IPS-18c (cell line): ENCODE measurements around the gene ZNF837.
A peak's percentile ranks its signal among the peaks of the same experiment; 100 is the strongest.

ENCODE experiments used
- H3K4me3 ChIP-seq: 2 replicates; pipeline ENCODE4 v1.7.0; 2013; ENCODE audit warnings: low read depth, mild to moderate bottlenecking, low read length, moderate library complexity; ENCODE audit not compliant: insufficient read depth
- H3K9me3 ChIP-seq: one replicate; pipeline ENCODE4 v1.6.1; 2013; ENCODE audit warnings: mild to moderate bottlenecking, low read length, moderate library complexity; ENCODE audit not compliant: control insufficient read depth, insufficient read depth

ZNF837 gene

DNA sequence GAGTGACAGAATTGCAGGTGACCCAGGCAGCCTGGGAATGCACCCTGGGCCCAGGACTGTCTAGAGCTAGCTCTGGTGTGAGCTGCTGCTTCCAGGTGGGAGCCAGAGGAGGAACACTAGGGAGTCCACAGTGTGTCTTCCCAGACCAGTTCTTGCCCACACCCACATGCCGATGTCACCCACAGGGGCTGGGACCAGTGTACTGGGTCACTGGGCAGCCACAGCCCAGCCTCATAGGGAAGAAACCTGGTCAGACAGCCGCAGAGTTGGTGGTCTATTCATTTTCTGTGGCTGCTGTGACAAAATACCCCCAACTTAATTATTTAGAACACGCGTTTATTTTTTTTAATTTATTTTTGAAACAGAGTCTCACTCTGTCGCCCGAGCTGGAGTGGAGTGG lies 17.7 kb upstream of the ZNF837 start:
- no peak overlapping the region for H3K4me3 ChIP-seq

DNA sequence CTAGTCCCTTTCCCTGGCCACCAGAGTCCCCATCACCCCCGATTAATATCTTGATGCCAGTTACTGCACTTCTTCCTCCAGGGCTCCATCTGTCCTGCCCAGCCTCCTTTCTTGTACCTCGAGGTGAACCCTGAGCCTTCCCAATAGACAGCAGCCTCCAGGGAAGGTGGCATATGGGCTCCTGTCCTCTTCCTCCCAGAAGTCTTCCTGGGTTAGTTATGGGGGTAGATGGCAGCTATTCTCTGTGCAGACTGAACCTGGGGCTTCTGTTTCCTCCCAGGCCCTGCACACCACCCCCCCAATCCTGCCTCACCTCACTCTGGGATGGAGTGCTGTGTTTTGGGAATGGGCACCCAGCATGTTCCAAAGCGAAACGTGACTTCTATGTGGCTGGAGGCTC lies 17.3 kb upstream of the ZNF837 start:
- no peak overlapping the region for H3K4me3 ChIP-seq
- no peaks in the 10 kb centered on the region for H3K9me3 ChIP-seq

More for the DNA sequence above, 17.7 kb upstream of the ZNF837 start:
- H3K9me3 ChIP-seq, result no peaks in the 10 kb centered on the region

DNA sequence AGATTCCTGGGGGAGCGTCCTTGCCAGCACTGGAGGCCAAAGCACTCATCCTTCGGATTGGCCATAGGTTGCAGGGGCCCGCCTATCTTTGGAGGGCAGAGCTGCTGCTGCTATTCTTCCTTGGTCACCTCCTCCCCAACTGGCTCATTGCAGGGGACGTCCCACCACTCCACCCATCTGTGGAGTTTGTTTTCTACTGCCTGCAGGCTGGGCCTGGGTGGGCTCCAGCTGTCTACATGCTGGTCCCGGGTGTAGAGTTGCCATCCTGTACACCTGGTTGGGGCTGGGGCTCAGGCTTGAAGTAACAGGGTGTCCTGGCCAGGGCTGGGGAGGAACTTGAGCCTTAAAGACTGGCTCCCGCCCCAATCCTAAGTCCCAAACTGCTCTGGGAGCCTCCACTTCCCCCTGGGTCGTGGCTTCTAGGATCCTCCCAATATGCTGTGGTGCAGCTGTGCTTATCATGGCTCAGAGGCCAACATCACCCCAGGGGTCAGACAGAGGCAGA lies 16.8 kb upstream of the ZNF837 start:
- peak overlapping the region; percentile 3; the same call in 1 of the 2 replicates for H3K4me3 ChIP-seq
- H3K9me3 ChIP-seq, result no peaks in the 10 kb centered on the region

DNA sequence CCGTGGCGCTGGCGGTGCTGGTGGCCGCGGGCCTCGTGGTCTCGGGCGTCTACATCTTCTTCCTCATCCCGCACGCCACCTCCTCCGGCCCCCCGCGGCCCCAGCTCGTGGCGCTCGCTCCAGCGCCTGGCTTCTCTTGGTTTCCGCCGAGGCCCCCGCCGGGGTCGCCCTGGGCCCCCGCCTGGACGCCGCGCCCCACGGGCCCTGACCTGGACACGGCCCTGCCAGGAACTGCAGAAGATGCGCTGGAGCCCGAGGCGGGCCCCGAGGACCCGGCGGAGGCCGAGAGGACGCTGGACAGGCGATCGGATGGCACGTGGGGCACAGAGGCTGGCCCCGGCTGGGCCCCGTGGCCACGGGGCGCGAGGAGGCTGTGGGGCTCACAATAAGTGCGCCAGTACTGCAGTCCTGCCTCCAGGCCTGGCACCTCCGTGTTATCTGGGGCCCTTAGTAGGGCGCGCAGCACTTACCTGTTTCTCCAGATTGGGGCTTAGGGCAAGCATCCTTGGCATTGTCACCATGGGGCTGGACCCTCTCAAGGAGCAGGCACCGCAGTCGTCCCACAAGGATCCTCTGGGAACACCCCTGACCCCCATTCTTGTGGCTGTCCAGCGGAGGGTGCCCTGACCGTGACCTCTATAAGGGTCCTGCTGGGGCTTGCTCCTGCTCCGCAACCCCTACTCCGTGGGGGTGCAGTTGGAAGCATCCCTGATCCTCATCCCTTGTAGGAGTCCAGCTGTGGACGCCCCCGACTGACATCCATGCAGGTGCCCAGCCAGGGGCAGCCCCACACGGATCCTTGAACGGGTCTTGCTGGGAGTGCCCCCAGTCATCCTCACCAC lies 16.1 kb upstream of the ZNF837 start:
- Histone ChIP-seq H3K4me3 (peak overlapping the region; percentile 36), H3K9me3 (no peaks in the 10 kb centered on the region)

DNA sequence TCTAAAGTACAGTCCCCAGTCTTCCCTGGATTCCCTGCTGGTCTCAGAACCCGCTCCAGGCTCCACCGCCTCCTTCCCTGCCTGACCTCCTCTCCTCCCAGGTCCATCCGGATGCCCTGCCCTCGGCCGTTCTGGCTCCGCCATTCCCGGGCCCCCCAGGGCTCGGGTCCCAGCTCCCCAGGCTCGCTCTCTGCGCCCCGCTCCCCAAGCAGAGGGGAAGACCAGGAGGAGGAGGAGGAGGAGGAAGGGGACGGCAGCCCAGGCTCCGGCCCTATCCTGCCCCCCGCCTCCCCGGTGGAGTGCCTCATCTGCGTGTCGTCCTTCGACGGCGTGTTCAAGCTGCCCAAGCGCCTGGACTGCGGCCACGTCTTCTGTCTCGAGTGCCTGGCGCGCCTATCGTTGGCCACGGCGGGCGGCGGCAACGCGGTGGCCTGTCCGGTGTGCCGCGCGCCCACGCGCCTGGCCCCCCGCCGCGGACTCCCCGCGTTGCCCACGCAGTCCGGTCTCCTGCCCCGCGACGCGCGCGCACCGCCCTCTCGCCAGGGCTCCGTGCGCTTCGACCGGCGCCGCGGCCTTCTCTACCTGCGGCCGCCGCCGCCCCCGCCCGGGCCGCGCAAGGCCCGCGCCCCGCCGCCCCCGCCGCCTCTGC lies 15.3 kb upstream of the ZNF837 start:
- H3K9me3 ChIP-seq, result no peaks in the 10 kb centered on the region
- peak overlapping the region; percentile 49 for H3K4me3 ChIP-seq

DNA sequence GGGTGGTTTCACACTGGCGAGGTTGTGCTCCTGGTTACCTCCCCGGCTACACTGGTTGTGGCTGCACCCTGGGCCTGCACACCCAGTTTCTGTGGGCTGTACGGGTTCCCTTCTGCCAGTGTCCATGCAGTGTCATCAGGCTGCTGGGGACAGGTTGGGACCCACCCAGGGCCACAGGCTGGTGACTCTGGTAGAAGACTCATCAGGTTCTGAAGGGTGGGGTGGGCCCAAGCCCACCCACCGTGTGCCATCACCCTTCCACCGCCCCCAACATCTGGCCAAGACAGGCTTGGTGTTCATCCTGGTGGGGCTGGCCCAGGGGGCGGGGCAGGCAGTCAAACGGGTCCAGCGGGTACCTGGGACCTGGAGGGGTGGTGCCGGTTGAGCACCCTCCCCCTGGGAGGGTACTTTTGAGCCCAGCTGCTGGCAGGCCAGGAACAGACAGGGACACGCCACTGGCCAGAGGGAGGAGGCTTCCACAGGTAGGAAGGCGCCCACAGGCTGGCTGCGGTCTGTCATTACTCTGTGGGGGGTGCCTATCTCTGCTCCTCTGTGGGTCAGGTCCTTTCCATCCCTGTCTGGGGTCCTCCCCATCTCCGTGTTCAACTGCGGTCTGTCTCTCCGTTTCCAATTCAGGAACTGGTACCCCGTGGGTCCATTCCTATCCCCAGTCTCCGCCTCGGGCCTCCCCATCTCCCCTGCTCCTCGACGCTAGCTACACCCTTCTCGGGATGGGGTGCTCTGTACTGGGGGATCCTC lies 14.6 kb upstream of the ZNF837 start, which contains the start of gene RNF225:
Gene RNF225 (plus strand): TSS at position 437 of the 759 bp plus-strand sequence. CDS start 434 bp downstream, outside the sequence.
- Histone ChIP-seq H3K4me3 (peak within 1 kb of the TSS; percentile 49), H3K9me3 (no peaks in the 10 kb centered on the region)

DNA sequence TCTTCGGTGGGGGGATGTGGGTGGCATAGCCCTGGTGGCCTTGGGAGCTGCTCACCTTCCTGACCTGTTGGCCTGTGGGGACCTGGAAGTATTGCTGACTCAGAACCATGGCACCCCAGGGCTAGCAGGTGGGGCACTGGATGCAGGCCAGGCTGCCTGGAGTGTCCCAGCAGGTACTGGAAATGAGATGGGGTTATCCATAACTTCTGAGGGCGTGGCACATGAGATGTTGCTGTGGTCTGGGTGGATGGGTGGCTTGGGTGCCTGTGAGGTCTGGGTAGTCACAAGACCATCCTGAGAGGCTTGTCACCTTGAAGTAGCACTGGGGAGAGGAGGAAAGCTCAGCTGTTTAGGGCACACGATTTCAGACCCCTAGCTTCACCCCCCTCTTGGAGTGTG lies 14.0 kb upstream of the ZNF837 start:
- no peaks in the 10 kb centered on the region for H3K9me3 ChIP-seq
- no peak overlapping the region for H3K4me3 ChIP-seq

DNA sequence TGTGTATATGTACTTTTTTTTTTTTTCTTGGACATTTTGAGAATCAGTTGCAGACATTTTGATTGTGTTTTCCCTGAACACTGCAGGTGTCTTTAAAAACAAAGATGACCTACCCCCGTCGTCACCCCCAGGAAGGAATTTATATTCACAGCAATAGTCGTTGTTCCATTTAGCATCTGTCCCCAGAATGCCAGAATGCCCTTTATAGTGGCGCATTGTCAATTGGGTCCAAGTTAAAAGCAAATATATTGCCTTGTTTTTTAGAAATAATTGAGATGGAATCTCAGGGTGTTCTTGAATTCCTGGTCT lies 12.8 kb upstream of the ZNF837 start:
- Histone ChIP-seq H3K4me3 (no peak overlapping the region), H3K9me3 (no peaks in the 10 kb centered on the region)

DNA sequence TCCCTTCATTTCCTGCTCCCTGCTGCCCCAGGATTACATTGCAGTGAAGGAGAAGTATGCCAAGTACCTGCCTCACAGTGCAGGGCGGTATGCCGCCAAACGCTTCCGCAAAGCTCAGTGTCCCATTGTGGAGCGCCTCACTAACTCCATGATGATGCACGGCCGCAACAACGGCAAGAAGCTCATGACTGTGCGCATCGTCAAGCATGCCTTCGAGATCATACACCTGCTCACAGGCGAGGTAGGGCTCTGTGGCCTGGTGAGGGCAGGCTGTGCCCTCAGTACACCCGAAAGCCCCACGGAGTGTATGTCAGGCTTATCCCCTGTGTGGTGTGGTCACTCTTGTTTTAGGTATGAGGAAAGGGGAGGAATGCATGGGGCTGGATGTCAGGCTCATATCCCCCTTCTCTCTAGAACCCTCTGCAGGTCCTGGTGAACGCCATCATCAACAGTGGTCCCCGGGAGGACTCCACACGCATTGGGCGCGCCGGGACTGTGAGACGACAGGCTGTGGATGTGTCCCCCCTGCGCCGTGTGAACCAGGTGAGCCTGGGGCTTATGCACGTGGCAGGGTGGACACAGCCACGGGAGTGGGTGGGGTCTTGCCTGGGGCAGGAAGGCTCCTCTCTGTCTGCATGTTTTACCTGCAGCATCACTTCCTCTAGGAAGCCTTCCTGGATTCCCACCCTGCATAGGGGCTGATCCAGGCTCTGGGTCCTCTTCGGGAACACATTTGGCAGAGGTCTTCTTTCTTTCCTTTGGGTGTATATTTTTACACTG lies 12.3 kb upstream of the ZNF837 start:
- no peak overlapping the region for H3K4me3 ChIP-seq
- no peaks in the 10 kb centered on the region for H3K9me3 ChIP-seq

DNA sequence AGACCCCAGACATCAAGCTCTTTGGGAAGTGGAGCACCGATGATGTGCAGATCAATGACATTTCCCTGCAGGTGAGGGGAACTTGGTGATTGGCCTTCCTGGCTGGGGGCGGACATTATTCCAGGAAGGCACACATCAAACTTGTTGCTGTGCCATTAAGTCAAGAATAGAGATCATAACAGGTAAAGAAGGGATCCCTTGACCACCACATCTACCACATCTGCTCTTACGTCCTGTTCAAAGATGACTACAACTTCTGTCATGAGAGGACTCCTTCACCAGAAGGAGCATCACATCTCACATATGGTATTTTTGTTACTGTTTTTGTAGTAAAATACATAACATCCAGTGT lies 7.3 kb upstream of the ZNF837 start:
- Histone ChIP-seq H3K4me3 (peak overlapping the region; percentile 52), H3K9me3 (no peaks in the 10 kb centered on the region)

DNA sequence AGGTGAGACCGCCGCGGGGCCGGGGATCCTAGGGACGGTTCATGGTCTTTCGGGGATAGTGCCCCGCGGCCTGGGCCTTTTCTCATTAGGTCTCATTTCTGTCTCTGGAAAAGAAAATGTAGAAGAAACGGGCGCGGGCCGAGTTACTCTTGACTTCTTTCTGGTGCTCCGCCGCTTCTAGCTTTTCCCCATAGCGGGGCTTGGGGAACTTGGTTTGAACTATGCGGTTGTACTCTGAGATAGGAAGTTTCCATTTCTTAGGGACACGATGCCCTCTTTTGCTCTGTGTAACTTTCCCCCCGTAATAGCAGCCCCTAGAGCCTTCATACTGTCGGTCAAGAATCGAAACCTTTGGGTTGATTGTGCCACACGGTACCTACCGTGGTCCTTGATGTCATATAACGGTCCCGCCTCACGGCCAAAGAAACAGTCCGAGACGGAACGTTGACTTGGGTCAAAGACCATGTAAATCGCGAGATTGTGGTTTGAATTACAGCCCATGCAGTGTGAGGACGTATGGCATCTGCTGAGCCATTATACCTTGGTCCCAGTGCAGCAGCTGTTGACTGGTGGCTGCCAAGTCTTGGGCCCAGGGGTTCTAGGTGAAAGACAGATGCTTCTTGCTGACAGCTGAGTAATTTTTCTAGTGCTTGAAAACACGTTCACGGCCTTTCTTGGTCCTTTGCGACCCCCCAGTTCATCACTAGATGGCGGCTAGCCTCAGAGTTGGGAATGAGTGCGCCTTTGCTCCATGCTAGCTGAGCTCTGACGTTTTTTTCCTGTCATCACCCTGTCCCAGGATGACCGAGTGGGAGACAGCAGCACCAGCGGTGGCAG lies 6.7 kb upstream of the ZNF837 start:
- peak overlapping the region; percentile 52 for H3K4me3 ChIP-seq
- H3K9me3 ChIP-seq, result no peaks in the 10 kb centered on the region

DNA sequence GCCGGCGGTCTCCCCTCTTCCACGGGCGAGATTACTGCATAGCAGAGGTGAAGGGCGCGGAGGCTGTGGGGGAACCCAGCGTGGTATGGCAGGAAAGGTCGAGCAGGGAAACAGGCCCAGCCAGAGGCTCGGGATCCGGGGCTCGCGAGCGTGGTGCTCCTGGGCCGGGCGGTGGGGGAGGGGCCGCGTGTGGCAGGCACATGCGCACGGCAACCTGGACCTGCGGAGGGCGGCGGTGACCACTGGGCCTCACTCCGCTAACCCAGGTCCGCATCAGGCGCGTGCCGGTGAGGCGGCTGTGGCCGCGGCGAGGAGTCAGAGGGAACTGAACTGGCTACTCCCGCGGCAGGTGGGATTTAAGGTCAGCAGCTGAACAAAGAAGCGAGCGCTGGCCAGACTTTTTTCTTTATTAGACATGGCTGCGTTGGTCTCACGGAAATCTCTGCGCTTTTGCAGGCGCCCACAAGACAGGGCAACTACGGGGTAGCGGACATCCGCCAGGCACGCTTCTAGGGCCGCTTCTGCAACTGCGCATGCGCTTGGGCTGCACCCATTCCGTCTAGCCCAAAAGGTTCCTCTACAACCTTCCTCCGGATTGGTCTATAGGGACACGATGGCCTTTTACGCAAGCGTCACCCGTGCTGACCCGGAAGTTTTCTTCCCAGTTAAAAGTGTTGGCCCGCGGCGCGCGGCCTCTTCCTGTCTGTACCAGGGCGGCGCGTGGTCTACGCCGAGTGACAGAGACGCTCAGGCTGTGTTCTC lies 5.9 kb upstream of the ZNF837 start, which contains the start of gene RPS5:
Gene RPS5 (plus strand): TSS at position 694 of the 762 bp plus-strand sequence. CDS start 869 bp downstream, outside the sequence.
- H3K4me3 ChIP-seq, result peak within 1 kb of the TSS; percentile 85
- no peaks in the 10 kb centered on the region for H3K9me3 ChIP-seq

DNA sequence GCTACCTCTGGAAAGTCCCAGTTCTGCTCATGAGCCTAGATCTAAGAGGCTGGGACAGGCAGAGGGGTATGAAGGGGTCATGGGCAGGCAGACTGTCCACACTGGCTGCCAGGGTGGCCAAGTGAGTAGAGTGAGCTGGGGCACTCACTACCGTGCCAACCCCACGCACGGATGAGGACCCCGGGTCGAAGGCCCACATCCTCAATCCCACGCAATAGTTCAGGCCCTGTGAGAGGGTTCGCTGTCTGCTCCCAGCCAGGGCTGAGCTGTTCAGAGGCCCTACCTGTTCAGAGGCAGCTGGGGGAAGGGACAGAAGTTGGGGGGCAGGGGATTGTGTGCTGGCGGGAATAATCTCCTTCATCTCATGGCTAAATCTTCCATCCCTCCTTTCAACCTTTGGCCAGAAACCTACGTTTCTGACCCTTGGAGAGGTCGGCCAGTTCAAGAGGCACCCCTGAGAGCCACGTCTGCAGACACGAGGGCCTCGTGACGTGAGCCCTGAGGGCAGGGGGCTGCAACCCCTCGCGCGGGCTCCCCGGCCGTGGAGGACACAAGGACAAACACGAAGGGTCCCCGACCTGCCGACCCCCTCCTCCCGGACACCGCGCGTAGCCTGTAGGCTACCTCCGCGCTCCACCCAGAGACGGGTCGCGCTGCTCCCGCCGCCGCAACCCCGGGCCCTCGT lies 5.2 kb upstream of the ZNF837 start:
- no peaks in the 10 kb centered on the region for H3K9me3 ChIP-seq
- peak overlapping the region; percentile 85 for H3K4me3 ChIP-seq

DNA sequence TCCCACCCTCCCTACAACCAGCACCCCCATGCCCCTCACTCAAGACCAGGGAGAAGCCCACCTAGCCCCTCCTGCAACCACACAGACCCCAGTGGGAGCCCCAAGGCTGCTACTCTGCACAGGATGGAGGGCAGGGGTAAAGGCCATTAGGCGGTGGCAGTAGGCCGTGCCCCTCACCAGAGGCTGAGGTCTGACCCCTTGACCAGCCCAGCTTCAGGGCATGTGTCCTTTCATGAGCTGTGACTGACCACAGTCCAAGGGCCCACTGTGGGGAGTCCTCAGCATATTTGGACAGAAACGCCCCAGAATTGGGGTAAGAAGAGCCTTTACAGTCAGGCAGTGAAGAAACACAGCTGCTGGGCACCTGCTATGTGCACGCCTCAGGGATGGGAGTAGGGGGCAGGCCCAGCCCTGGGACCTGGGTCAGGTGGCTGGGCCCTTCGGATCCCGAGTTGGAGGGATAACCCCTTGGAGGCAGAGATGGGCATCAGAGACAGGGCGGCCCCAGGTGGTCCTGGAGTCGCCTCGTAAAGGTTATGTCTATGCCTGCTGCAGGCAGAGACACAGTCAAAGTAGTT lies 4.6 kb upstream of the ZNF837 start:
- no peaks in the 10 kb centered on the region for H3K9me3 ChIP-seq
- H3K4me3 ChIP-seq, result peak overlapping the region; percentile 85
